Skin of body (tissue), 2 donors: ENCODE measurements around the gene FNIP1. TPM values are rescaled to one million over a fixed set of nuclear protein-coding genes. Genes with fewer than 3 reads are reported as not detected.
"Not testable (repeated sequence)": the region's sequence is repeated elsewhere in the genome, so short reads cannot be mapped to it uniquely, and the experiment has no call there.

Experiments used
- DNase-seq: peaks from one replicate; lab custom pipeline; 2025; lab: John Stamatoyannopoulos, UW
- total RNA-seq: library from RNA; depleted of rRNA; stranded (reverse); fragments of >200 nt; gene quantifications from one replicate; pipeline ENCODE4 v1.2.3, GENCODE V29; 2014

The FNIP1 gene
- total RNA-seq, 1 donor from 2014 or later: 53.7 TPM

GRCh38 chr5:131685516-131686171 lies 111.2 kb downstream of the FNIP1 start:
- DNase-seq: no peak

GRCh38 chr5:131684595-131684994 lies 112.2 kb downstream of the FNIP1 start:
- no peak for DNase-seq

- DNase-seq: no peak
Measured at GRCh38 chr5:131684051-131684450, 112.8 kb downstream of the FNIP1 start.

- DNase-seq: no peak
Measured at GRCh38 chr5:131682826-131683225, 114.0 kb downstream of the FNIP1 start.

- no peak for DNase-seq
Measured at GRCh38 chr5:131682175-131682574, 114.6 kb downstream of the FNIP1 start.

GRCh38 chr5:131679911-131680310 lies 116.9 kb downstream of the FNIP1 start:
- no peak for DNase-seq

GRCh38 chr5:131678273-131678672 lies 118.5 kb downstream of the FNIP1 start:
- DNase-seq: not testable (repeated sequence)

- no peak for DNase-seq
Measured at GRCh38 chr5:131677115-131677514, 119.7 kb downstream of the FNIP1 start.

GRCh38 chr5:131672776-131673175 lies 124.0 kb downstream of the FNIP1 start:
- no peak for DNase-seq

GRCh38 chr5:131671994-131672655 lies 124.7 kb downstream of the FNIP1 start:
- DNase-seq: peak; percentile 83

GRCh38 chr5:131671409-131671808 lies 125.4 kb downstream of the FNIP1 start:
- DNase-seq: no peak

- no peak for DNase-seq
Measured at GRCh38 chr5:131664929-131665328, 131.9 kb downstream of the FNIP1 start.

GRCh38 chr5:131661933-131662332 lies 134.9 kb downstream of the FNIP1 start:
- DNase-seq: no peak

- DNase-seq: no peak
Measured at GRCh38 chr5:131659841-131660240, 137.0 kb downstream of the FNIP1 start.

GRCh38 chr5:131659290-131659689 lies 137.5 kb downstream of the FNIP1 start:
- no peak for DNase-seq

GRCh38 chr5:131654776-131655175 lies 142.0 kb downstream of the FNIP1 start:
- no peak for DNase-seq

- no peak for DNase-seq
Measured at GRCh38 chr5:131654309-131654708, 142.5 kb downstream of the FNIP1 start.

GRCh38 chr5:131649161-131649560 lies 147.7 kb downstream of the FNIP1 start:
- no peak for DNase-seq

- no peak for DNase-seq
Measured at GRCh38 chr5:131647048-131647769, 149.6 kb downstream of the FNIP1 start.

GRCh38 chr5:131644822-131645221 lies 152.0 kb downstream of the FNIP1 start:
- no peak for DNase-seq

GRCh38 chr5:131644370-131644769 lies 152.4 kb downstream of the FNIP1 start:
- no peak for DNase-seq

- no peak for DNase-seq
Measured at GRCh38 chr5:131641494-131641893, 155.3 kb downstream of the FNIP1 start.
